Activated naive CD8-positive, alpha-beta T cell treated with anti-CD3 and anti-CD28 coated beads for 36 hours (primary cell): Measurements from ENCODE around the gene SYT15. TPM values are rescaled to one million over a fixed set of nuclear protein-coding genes. Genes with fewer than 3 reads are reported as not detected.
"Not testable (repeated sequence)": the region's sequence is repeated elsewhere in the genome, so short reads cannot be mapped to it uniquely, and the experiment has no call there.

ENCODE experiments used
- DNase-seq: peaks from one replicate; pipeline ENCODE4 v3.0.0; 2021
- H3K27ac Mint-ChIP-seq: one replicate; pipeline ENCODE4 v1.8.0; 2022; ENCODE audit warnings: mild to moderate bottlenecking, moderate library complexity, mixed read lengths
- H3K27me3 Mint-ChIP-seq: one replicate; pipeline ENCODE4 v1.8.0; 2022; ENCODE audit warnings: mild to moderate bottlenecking, mixed read lengths
- H3K36me3 Mint-ChIP-seq: one replicate; pipeline ENCODE4 v1.8.0; 2021; ENCODE audit warnings: mild to moderate bottlenecking, mixed read lengths
- H3K4me1 Mint-ChIP-seq: one replicate; pipeline ENCODE4 v1.8.0; 2021; ENCODE audit warnings: mixed read lengths
- H3K4me3 Mint-ChIP-seq: one replicate; pipeline ENCODE4 v1.8.0; 2022; ENCODE audit warnings: mild to moderate bottlenecking, moderate library complexity, mixed read lengths
- H3K9me3 Mint-ChIP-seq: one replicate; pipeline ENCODE4 v1.8.0; 2022; ENCODE audit warnings: mixed read lengths
- total RNA-seq, 2 experiments: library from RNA; stranded (reverse); gene quantifications; one replicate each; pipeline ENCODE4 v1.2.3, GENCODE V29; 2021

SYT15 gene
- total RNA-seq, 2 experiments from 2014 or later = 0.50 to 0.58 TPM

- H3K9me3 Mint-ChIP-seq, DNase-seq, H3K36me3 Mint-ChIP-seq, H3K4me1 Mint-ChIP-seq, H3K27ac Mint-ChIP-seq, H3K27me3 Mint-ChIP-seq: not testable (repeated sequence)
- peak overlapping the region; percentile 37 for H3K4me3 Mint-ChIP-seq
These were observed 56.5 kb downstream of the SYT15 start for GRCh38 chr10:46635364-46635959.

- not testable (repeated sequence) for DNase-seq, H3K27me3 Mint-ChIP-seq, H3K4me1 Mint-ChIP-seq, H3K4me3 Mint-ChIP-seq, H3K36me3 Mint-ChIP-seq, H3K9me3 Mint-ChIP-seq, H3K27ac Mint-ChIP-seq
These were observed 61.1 kb downstream of the SYT15 start for GRCh38 chr10:46640005-46640404.

Other genes starting within 250 kb of the SYT15 start
- not detected for gene ANXA8L1, start 203.4 kb upstream of the SYT15 start, total RNA-seq
- gene NPY4R, start 113.2 kb upstream of the SYT15 start, total RNA-seq = not detected
- gene GPRIN2, start 22.5 kb upstream of the SYT15 start, total RNA-seq = not detected